ENCODE measurements around the gene MPZL1. TPM values are rescaled to one million over a fixed set of nuclear protein-coding genes. Genes with fewer than 3 reads are reported as not detected.
A peak's percentile ranks its signal among the peaks of the same experiment; 100 is the strongest.

Gene MPZL1
- polyA plus RNA-seq, 12 donors = 75.8 to 119 (median 91.8) TPM; not detected in 1

GRCh38 chr1:167776151-167776550, 54.4 kb downstream of the MPZL1 start:
- no peak for DNase-seq

- DNase-seq = no peak
Observed at GRCh38 chr1:167776616-167777268, 55.0 kb downstream of the MPZL1 start.

- DNase-seq = no peak
Observed at GRCh38 chr1:167777269-167777650, 55.5 kb downstream of the MPZL1 start.

DNA sequence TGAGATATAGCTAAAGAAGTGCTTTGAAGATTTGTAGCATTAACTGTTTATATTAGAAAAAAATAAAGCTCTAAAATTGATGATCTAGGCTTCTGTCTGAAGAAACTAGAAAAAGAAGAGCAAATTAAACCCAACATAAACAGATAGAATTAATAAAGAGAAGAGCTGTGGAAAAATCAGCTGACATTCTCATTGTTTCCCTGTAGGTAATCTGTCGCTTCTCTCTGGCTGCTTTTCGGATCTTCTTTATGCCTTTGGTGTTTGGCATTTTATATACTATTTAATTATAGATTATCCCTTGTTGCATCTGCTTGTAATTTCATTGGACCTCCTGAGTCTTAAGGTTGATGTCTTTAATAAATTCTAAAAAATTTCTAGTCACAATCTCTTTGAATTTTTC, 59.8 kb downstream of the MPZL1 start:
- DNase-seq = no peak

DNA sequence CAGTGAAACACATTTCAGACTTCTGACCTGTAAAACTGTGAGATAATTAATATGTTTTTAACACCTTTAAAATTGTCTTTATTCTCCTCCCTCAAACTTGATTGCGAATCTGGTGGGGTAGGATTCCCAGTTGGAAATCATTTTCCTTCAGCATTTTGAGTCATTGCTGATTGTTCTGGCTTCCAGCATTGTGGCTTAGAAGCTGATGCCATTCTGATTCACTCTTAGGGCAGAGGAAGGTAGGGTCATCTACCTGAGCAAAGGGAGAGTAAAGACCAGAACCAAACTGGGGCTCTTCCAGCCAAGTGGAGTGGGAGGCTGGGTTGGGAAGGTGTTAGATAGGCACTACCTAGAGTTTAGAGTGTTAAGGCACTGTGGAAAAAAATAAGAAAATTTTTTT, 61.2 kb downstream of the MPZL1 start:
- DNase-seq = no peak

- no peak for DNase-seq
Observed at GRCh38 chr1:167784876-167785550, 63.2 kb downstream of the MPZL1 start.

DNA sequence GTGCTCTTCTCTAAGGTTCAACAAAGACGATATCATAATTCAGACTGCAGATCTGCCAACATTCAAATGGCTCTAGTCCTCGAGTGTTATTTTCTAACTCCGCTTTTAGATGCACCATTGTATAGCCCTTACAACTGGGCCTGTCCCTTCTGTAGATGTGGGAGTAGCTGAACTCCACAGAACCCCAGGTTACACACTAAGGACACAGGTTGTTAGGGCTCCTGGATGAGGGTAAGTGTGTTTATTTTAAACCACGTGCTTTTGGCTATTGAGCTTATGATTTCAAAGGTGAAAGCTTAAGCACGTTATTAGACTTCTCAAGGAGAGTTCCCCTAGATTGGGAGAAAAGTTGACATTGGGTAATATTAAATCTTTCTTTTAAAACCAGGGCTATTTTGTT, 64.7 kb downstream of the MPZL1 start:
- DNase-seq = no peak

DNA sequence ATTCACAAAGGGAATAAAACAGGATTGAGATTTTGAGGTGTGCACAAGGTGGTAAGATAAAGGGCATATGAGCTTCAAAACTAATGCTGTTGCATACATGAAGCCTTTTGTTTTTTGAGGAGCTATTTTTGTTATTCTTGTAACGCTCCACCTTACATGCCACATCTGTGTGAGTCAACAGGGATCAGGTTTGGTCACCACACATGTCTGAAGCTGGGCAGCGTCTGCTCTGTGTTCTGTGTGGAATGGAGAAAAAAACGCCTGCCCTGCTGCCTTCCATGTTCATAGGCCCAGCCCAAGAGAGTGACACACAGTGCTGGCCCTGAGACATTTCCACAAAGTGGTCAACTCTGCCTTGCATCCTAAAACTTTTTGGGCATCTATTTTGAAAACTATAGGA, 67.7 kb downstream of the MPZL1 start:
- no peak for DNase-seq

DNA sequence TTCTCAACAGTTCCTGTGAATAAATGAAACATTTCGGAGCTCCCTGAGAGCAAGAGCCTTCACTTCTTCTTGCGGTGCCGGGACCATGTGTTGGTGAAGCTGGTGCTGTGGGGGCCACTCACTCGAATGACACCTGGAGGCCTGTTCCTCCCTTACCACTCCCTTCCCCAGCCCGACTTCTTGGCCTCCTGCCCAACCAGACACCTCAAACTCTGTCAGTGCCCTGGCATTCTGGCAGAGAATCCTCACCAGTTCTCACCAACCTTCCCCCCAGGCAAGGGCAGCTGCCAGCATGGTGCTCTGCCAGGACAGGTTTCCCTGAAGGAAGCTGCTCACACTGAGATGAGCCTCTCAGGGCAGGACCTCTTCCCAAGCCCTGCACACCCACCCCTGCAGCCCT, 68.3 kb downstream of the MPZL1 start:
- no peak for DNase-seq

- DNase-seq = peak; percentile 28
Observed at GRCh38 chr1:167791281-167792187, 69.8 kb downstream of the MPZL1 start.

GRCh38 chr1:167792188-167792565, 70.4 kb downstream of the MPZL1 start:
- no peak for DNase-seq

GRCh38 chr1:167794043-167794442, 72.3 kb downstream of the MPZL1 start:
- DNase-seq = no peak

DNA sequence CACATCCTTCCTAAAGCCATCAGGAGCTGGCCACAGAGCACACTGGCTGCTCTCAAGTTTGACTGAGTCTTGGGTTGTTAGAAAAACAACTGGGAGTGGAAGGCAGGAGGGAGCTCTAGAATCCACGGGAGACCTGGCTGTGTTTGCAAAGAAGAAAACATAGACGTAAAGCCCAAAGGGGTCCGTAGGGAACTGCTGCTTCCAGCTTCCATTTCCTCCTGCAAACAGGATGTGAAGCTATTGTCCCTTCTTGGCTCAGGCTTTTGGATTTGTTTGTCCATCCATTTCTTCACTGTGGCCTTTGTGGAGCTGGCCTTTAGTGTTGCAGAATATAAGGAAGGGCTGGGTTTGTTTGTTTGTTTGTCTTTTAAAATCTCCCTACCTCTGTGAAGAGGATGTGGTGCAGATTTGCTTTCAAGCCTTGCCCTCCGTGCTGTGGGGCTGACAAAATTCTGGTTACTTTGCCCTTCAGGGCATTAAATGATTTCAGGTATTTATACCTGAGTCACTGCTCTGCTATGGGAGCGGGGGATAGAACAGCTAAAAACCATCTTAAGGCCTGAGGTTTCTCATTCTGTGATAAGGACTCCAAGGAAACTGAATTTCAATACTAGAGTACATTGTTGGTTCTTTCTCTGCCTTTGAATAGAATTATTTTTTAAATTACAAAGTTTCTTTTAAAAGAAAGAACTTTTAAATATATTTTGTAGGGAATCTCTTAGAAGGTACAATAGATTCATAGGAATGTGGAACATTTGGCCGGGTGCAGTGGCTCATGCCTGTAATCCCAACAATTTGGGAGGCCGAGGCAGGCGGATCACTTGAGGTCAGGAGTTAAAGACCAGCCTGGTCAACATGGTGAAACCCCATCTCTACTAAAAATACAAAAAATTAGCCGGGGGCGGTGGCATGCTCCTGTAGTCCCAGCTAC, 74.3 kb downstream of the MPZL1 start:
- peak; percentile 70 for DNase-seq

GRCh38 chr1:167797015-167797414, 75.2 kb downstream of the MPZL1 start:
- peak; percentile 75 for DNase-seq

- no peak for DNase-seq
Observed at GRCh38 chr1:167798952-167799351, 77.2 kb downstream of the MPZL1 start.

DNA sequence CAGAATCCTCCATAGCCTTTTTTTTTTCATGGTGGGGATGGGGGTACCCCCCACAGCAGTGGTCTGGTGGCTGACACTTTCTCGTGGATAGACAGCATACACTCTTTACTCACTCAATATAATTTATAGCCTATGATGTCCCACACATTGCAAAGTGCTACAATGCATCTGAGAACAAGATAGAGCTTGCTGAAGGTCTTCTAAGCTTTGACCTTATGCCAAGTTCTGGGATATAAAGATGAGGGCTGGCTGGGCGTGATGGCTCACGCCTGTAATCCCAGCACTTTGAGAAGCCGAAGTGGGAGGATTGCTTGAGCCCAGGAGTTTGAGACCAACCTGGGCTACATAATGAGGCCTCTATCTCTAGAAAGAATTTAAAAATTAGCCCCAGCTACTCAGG, 78.0 kb downstream of the MPZL1 start:
- DNase-seq = no peak

- no peak for DNase-seq
Observed at GRCh38 chr1:167800251-167800650, 78.5 kb downstream of the MPZL1 start.

- DNase-seq = no peak
Observed at GRCh38 chr1:167802235-167802634, 80.5 kb downstream of the MPZL1 start.

DNA sequence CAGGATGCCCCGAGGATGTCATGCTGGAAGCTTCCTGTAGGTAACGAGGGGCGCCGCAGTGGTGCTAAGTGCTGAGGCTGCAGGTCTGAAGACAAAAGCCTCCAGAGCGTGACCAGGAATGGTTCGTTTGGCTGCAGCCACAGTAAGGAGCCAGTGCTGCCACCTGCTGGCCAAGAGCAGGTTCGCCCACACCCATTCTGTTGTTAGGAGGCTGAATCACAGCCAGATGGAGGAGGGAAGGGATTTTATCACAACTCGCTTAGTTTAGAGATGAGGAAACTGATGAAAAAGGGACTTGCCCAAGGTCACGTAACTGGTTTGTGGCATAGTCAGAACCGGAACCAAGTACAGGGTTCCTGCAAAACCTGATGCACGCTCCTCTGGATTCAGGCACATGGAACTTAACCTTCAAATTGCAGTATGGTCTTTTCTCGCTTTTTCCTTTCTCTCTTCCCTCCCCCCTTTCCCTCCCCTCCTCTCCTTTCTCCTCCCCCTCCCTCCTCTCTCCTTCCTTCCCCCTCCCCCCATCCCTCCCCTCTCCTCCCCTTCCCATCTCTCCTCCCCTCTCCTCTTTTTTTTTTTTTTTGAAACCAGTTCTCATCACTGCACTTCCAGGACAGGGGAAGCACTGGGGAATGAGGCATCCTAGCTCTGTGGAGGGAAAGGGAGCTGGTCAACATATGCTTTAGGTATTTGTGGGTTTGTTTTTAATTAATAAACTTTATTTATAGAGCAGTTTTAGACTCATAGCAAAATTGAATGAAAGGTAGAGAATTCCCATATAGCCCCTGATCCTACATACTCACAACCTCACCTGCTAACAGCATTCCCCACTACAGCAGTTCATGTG, 81.8 kb downstream of the MPZL1 start:
- DNase-seq = peak; percentile 89

DNA sequence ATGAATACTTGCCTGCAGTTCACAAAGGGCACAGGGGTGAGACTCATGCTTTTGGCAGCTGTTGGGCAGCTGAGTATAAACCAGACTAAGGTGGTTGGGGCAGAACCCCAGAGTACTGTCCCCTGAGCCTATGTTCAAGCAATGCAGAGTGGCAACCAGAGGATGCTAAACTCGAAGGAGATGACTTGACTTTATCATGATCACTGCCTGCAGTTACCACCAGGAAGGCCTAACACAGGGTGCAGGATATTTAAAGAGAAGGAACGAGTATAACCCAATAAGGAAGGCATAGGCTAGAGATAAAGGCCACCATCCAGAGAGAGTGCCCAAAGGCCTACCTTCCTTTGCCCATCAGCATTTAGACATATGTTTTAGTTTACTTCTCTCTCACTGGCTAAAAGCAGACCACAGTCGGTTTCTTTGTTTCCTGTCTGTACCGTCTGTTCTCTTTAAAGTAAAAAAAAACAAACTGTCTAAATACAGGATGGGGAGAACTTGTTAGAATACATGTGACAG, 83.3 kb downstream of the MPZL1 start:
- DNase-seq = no peak
